Activated T-cell treated with anti-CD3 and anti-CD28 coated beads for 24 hours (primary cell): ENCODE data around the gene PTTG2.

Experiments used
- DNase-seq: peaks from one replicate; pipeline ENCODE4 v3.0.0-alpha.2; 2020; ENCODE audit warnings: low read depth

PTTG2 gene

DNA sequence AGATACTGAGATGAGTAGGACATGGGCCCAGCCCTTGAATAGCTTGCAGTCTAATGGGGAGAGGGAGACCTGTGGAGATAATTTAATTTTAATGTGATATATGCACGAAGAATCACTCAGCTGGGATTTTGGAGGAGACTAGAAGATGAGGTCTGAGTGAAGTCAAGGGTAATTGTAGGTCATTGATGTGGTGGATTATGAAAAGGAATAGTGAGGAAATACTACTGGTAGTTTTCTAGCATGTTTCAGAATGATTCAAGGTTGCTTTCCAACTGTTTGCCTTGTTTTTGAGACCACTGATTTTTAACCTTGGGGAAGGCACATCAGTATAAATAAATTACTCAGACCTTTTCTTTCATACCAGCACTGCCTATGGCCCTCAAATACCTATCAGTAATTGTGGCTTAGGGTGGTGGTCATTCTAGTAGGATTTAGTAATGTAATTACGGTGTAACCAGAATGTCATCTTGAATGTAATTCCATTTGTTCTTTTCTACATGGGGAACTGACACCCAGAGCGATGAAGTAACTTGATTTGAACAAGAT, 25.6 kb downstream of the PTTG2 start:
- no peak for DNase-seq

DNA sequence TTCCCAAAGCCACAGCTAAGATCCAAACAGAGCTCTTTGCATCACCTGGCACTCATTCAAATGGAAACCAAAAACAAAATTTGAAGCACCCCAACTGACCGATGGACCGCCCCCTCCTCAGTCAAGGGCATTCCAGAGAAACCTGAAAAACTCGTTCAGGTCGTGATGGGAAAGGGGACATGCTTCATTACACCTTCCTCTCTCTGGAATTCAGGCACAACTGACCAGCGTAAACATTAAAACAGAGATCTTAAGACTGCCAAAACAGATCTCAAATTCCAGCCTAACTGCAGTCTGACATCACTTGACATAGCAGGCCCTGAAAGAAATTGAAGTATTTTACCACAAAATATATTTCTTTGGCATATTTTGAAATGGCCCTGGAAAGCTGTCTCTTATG, 28.5 kb downstream of the PTTG2 start:
- DNase-seq: no peak

DNA sequence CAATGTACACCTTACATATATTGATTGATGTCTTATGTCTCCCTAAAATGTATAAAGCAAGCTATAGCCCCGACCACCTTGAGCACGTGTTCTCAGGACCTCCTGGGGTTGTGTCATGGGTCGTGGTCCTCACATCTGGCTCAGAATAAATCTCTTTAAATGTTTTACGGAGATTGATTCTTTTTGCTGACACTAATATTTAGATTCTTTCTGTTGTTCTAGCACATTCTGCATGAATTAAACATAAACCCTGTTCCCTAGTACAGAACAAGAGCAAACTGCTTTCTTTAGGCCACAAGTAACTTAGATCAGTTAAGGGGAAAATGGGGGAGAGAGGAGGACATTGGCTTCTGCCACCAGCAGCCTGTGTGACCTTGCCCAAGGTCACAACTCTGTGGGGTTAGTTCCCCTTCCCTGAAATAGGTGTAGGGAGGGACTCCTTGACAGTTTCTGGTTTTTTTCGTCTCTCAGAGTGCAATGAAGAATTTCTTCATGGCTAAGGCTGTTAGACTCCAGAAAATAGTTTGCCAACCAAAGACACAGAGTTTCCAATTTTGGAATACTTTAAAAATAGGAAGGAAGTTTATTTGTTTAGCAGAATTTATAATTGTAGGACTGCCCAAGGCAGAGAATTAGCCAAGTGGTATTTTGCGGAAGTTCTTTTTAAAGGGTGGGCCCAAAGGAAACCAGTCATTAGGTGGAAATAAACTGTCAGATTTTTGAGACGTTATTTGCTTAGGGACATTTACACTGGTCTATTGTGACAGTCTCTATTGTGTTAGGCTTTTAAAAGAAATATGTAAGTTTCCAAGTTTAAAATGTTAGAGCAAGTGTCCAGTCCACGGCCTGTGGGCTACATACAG, 29.4 kb downstream of the PTTG2 start:
- DNase-seq: no peak

DNA sequence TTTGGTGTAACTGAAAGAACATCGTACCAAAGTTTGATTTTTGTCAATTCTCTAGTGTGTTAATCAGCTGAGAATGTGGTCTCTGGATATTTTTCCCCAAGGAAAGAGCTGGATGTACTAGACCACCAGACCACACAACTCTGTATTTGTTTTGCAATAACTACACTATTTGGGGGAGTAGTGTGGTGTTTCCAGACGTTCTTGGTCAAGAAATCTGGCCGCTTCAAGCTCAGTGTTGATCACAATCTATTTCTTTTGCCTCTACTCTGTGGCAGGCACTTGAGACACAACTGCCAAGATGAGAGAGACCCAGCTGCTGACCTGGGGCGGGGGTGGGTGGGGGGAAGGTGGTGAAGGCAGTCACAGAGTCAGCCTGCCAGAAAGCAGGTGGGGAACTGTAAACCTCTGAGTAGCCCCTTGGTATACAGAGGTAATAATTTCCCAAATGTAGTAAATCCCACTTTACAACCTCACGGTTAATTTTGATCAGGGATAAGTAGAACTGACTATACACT, 30.6 kb downstream of the PTTG2 start:
- no peak for DNase-seq

DNA sequence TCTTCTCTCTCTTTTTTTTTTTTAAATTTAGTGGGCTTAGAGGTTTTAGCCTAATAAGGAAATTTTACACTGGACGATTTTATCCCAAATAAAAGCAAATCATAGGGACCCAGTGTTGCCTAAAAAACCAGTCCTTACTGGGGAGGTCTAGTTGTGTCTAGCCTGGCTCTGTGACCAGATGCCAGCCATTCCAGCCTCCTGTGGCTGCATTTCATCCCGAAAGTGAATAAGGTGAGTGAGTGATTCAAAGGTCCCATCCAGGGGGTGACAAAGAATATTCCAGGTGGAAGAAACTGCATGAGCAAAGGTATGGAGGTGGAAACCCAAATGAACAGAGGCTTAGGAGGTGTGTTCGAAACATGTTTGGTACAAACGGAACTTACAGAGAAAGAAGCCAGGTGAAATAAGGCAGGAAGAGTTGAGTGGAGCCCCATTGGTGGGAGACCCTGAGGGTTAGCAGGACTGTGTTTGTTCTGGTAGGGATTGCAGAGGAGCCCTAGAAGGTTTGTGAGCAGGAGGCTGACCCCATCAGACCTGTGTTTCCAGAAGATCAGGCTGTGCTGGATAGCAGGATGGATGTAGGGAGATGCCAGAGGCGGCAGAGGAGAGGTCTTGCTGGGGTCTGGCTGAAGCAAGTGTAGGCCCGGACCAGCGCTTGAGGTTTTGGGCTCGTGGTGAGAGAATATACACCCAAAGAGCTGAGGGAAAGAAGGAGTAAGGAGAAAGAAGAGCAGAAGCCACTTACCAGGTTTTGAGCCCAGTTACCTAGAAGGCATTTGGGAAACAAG, 31.6 kb downstream of the PTTG2 start:
- DNase-seq: no peak

DNA sequence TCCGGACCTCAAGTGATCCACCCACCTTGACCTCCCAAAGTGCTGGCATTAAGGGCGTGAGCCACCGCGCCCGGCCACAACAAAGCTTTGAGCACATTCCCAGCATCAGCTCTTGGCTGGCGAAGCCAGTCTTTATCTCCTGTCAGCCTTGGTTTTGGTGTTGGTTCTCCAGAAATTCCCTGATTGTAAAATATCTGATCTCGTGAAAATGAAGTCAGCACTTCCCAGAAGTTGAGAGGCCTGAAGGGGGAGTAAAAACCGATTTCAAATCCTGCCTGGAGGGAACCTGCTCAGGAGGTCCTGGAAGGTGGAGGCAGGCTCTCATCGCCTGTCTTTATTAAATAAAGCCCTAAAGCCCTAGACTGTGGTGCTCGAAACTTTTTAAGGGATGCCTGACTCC, 33.6 kb downstream of the PTTG2 start:
- DNase-seq: no peak

DNA sequence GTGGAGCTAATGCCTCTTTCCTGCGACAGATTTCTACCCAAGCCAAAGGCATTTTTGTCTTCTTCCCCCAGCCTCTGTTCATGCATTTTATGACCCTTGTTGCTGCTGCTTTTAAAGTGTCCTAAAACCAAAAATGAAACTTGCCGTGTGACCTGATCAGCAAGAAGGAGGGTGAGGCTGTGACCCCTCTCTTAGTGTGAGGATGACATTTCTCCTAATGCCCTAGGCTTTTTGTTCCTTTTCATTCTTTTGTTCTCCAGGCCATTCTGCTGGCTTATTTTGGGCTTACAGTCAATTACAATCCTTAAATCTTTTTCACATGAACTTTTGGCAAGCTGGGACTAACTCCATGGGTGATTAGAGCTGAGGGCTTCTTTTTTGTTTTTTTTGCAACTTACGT, 34.4 kb downstream of the PTTG2 start:
- DNase-seq: no peak

DNA sequence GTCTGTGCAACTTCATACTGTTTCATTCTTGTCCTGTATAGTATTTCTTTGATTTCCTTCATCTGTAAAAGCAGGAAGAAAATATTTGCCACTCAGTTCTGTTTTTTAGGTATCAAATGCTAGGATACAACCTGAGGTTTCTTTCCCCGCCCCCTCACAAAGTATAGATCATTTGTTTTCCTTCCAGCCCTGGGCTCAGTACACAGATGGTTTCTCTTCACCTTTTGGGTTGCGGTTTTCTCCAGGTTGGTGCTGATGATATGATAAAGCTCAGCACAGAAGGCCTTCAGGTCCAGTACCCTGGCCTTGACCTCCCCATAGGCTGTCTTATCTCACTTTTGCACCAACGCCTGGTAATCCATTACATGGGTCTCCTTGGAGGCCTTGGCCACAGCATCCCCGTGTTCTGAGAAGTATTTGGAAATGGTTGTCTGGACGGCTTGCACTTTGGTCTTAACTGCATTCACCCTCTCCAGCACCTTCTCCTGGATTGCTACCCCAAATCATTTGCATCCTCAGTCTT, 35.2 kb downstream of the PTTG2 start:
- no peak for DNase-seq

DNA sequence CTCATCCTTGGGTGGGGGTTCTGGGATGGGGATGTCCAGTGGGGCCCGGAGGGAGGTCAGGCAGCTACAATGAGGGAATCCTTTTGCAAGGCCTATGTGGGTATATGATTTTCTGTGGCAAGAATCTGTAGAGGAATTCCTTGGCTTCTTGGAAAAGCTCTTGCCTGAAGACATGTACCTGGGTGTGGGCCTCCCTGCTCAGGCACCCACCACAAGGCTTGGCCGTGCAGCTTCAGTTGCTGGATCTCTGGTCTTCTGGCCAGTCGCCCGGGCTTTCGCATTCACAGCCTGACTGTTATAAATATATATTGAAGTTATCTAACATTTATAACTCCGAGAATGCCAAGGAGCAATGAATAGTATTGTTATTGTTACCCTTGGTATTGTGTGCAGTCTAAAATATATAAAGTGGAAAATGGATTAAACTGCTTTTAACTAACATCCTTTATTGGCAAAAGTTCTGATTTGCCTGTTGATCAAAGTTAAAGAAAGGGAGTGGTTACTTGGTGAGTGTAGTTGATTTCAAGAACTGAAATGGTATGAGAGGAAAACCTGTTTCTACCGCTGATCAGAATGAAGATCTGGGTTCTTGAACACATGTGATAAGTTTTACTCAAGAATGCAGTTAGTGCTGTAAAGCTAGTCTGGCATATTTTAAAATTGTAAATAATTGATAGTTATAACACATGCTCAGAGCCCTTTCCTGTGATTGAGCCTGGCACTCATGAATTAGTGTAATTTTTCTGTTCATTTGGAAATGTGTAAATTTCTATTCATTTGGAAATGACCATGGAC, 36.0 kb downstream of the PTTG2 start:
- no peak for DNase-seq

DNA sequence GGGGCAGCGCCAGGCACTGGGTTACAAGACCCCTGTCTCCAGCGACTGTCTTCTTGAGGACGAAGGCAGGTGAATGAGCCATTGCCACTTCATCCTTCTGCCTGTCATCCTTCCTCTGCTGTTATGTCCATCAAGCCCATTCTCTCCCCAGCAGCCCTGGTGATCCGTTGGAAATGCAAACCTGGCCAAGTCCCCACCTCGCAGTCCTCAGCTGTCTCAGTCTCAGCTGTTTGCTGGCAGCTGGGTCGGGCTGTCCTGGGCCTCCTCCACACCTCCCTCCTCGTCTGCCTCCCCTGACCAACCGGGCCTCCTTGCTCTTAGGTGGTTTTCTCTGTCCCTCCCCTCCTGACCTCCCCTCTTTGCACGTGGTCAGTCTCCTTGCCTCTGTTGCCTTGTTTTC, 38.0 kb downstream of the PTTG2 start:
- no peak for DNase-seq

DNA sequence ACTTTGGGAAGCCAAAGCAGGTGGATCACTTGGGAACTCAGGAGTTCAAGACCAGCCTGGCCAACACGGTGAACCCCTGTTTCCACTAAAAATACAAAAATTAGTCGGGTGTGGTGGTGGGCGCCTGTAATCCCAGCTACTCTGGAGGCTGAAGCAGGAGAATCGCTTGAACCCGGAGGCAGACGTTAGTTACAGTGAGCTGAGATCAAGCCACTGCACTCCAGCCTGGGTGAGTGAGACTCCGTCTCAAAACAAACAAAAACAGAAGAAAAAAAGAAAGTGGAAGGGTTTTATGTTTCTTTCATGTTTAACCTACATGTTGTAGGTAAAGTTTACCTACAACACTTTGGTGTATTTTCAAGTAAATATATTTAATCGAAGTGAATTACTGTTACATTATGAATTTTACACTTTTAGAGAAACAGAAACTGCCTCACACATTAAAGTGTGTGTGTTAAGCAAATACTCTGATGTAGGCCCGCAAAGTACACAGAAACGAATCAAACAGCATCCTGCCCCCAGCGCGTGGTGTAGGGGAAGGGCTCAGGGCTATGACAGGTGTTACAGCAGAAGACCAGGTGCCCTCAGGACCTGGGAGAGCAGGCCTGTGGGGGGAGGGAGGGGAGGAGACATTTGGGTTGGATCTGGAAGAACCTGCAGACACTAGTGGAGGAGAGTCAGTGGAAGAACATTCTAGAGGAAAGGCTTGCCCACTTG, 39.0 kb downstream of the PTTG2 start:
- DNase-seq: no peak

DNA sequence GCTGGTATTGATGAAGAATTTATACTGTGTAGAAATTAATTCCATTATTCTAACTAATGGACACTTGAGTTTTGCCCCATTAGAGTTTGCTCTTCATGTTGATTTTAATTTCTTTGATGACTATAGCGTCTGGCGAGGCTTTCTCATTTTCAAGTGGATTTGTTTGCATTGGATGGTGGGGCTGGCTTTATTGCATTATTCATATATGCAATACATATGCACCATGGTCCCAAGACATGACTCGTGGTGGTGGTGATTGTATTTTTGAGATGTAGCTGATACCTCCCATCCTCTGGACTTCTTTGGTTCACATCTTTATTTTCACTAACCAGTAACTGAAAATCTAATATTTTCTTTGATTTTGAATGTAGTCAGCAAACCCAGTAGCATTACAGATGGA, 39.8 kb downstream of the PTTG2 start:
- DNase-seq: no peak

DNA sequence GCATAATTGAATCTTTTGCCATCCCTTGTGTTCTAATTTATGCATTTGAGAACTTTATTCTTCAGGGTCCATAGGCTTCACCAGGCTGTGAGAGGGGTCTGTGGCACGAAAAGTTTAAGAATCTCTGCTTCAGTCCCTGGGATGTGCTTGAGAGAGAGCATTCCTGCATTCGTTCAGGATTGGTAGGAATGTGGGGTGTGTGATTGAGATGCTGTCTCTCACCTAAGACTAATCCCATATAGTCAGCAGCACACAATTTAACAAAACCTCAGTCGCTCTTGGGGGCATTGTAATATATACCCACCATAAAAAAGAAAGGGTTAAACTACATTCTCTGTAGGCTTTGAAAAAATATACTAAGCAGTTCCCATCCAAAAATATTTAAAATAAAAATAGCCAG, 41.7 kb downstream of the PTTG2 start:
- no peak for DNase-seq

DNA sequence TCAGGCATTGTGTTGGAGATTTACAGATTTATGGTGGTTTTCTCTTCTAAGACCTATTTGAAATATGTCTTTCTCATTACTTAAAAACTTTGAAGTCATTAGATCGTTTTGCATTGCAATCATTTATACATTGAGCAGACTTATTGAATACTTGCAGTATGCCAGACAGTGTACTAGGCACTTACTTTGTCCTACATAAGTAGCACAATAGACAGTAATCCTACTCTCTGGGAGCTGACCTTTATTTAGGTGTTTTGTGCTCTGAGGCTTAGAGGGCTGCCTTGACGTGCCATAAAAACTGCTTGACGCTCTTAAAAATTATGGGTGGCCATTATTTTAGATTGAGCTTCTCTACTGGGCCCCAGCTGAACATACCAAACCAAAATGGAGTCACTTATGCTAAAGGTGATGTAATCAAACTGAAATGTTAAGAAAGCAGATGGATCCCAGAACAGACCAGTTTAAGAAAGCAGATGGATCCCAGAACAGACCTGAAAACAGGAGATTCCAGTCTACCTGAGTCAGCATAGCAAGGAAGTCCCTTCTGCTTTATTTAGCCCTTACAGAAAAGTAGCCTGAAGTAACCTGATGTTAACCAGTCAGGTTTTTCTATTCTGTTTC, 42.4 kb downstream of the PTTG2 start:
- no peak for DNase-seq

DNA sequence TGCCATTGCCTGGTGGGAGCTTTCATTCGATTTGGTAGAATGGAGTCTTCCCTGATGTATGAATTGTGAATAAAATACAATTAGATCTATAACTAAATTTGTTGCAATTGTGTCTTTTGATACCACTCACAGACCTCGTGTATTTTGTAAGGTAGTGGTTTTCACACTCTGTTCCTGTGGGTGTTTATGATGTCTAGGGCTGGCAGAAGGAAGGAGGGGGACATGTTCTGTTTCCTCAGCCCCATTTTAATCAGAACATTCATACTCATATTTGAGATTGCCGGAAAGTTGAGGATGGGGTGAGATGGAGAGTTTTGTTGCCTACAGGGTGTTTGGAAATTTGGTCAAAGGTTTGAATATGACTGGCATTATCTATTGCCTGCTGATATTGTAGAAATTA, 42.9 kb downstream of the PTTG2 start:
- DNase-seq: no peak

DNA sequence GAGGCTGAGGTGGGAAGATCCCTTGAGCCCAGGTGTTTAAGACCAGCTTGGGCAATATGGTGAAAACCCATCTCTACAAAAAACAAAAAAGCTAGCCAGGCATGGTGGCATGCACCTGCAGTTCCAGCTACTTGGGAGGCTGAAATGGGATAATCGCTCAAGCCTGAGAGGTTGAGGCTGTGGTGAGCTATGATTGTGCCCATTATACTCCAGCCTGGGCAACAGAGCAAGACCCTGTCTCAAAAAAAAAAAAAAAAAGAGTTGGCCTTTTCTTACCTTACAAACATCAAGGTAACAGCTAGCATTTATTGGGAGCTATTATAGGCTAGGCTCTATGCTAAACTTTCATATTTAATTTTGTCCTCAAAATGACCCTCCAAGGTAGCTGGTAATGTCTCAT, 43.4 kb downstream of the PTTG2 start:
- no peak for DNase-seq

DNA sequence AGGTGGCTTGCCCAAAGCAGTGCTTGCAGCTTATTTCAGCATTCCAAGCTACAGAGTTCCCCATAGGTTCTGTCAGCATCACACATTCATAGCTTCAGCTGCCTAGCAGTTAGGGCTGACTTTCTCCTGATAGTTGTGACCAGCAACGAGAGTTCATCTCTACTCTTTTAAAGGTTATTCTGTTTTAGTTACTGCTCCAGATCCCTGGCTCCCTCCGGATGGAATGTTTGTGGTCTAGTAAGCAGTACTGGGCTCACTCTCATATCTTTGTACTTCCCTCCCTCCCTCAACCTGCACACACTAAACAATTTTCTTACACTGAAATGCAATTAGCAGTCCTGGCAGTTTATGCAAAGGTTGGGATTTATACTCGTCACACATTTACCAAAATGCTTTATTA, 43.9 kb downstream of the PTTG2 start:
- no peak for DNase-seq

DNA sequence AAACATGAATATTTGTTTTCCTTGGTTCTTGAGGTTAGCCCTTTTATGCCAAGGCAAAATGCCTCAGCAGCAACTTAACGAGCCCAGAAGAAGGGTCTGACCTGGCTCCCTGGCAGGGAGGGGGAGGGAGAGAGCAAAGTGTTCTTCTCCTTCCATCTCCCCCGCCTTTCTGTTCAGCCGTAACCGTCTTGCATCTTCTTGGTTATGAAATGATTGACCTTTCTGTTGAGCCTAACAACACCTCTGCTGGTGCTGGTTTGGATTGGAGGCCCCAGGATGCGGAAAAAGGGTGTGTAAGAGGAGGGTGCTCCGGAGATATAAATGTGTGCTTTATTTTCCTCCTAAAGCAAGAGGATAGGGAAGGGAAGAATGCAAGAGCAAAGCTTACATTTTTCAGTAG, 44.7 kb downstream of the PTTG2 start:
- DNase-seq: no peak

DNA sequence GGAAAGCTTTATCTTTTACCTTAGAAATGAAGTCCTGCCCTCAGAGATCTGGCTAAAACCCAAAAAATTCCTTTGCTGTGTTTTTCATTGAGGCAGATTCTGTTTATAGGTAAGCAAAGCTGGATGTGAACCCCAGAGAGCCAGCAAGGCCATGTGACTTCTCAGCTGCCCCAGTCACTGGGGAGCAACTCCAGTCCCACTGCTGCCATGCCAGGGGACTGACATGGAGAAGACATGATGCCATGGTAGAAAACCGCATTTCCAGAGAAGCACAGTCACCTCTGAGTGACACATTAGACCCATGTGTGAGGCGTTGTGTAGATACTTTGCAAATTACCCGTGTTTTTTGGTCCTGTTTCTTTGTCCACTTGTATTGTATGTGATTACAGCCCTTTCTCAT, 45.4 kb downstream of the PTTG2 start:
- DNase-seq: no peak

DNA sequence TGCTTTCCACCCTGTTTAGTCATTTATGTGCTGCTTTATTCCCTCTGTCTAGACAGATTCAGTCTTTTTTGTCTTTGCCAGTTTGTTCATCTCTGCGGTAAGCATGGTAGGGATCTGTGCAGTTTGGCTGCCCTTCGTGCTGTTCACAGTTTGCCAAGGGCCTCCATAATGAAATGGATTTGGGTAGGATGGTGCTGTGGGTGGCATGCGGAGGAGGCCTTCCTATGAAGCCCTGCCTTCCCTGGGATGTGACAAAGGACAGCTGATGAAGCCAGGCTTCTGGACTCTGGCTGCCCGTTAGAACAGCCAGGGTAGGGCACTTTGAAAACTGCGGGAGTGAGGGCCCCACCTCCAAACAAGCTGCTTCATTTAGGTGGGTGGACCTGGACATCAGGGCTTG, 47.4 kb downstream of the PTTG2 start:
- DNase-seq: no peak

DNA sequence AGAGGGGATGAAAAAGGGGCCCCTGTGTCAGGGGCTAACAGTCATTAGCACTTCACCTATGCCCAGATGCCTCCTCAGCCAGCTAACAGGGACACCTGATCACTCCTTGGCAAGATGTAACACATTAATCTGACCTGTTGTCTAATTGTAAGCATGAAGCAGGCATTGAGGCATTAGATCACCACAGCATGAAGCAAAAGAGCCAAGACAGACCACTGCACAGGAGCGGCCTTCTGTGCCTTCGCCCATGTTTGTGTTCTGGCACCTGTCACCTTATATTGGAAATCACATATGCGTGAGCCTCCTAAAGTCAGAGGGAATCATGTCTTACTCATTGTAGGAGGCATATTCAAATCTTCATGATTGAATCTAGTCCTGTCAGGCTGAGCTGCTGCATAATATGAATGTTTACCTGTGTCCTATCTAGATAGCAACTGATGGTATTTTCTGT, 48.4 kb downstream of the PTTG2 start:
- DNase-seq: no peak
